Muscle layer of colon (tissue), 2 donors: Measurements from ENCODE around the gene EBP.
"Not testable (repeated sequence)": the region's sequence is repeated elsewhere in the genome, so short reads cannot be mapped to it uniquely, and the experiment has no call there.

Experiments
- H3K27ac ChIP-seq: one replicate; pipeline ENCODE4 v1.7.0; 2013; ENCODE audit warnings: low read depth, mild to moderate bottlenecking, low read length, moderate library complexity
- H3K27me3 ChIP-seq, 2 donors: one replicate each; pipeline ENCODE4 v1.7.0; 2013; ENCODE audit warnings: low read length in 2 of 2, mild to moderate bottlenecking in 2 of 2; ENCODE audit not compliant: insufficient read depth in 2 of 2, control insufficient read depth in 1 of 2
- H3K36me3 ChIP-seq: one replicate; pipeline ENCODE4 v1.7.0; 2013; ENCODE audit warnings: mild to moderate bottlenecking, low read length; ENCODE audit not compliant: insufficient read depth
- H3K4me1 ChIP-seq: one replicate; pipeline ENCODE4 v1.7.0; 2013; ENCODE audit warnings: mild to moderate bottlenecking, low read length; ENCODE audit not compliant: insufficient read depth
- H3K4me3 ChIP-seq, 2 donors: one replicate each; pipeline ENCODE4 v1.7.0; 2013; ENCODE audit warnings: low read length in 2 of 2, low read depth in 1 of 2, mild to moderate bottlenecking in 1 of 2, moderate library complexity in 1 of 2
- H3K9ac ChIP-seq: one replicate; pipeline ENCODE4 v1.7.0; 2013; ENCODE audit warnings: low read length
- H3K9me3 ChIP-seq: one replicate; pipeline ENCODE4 v1.7.0; 2013; ENCODE audit warnings: mild to moderate bottlenecking, low read length
- donor health status: abdominal sarcoma.
- donor health status: Adenocarcinoma of cecum.

EBP gene

DNA sequence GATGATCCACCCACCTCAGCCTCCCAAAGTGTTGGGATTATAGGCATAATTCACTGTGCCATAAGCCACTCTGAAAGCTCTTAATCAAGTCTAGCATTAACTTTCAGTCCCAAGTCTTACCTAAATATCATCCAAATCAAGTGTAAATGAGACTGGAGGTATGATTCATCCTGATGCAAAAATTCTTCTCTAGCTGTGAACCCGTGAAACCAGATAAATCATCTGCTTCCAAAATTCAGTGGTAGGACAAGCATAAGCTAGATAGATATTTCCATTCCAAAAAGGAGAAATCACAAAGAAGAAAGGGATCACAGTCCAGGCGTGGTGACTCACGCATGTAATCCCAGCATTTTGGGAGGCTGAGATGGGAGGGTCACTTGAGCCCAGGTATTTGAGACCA, 9.1 kb downstream of the EBP start:
- Histone ChIP-seq H3K27me3 (no peaks in the 10 kb centered on the region), H3K4me1 (no peaks in the 10 kb centered on the region), H3K36me3 (peaks cover 11% of the 10 kb centered on the region), H3K27ac (no peak overlapping the region), H3K9me3 (no peaks in the 10 kb centered on the region), H3K9ac (no peak overlapping the region), H3K4me3 (no peak overlapping the region)

DNA sequence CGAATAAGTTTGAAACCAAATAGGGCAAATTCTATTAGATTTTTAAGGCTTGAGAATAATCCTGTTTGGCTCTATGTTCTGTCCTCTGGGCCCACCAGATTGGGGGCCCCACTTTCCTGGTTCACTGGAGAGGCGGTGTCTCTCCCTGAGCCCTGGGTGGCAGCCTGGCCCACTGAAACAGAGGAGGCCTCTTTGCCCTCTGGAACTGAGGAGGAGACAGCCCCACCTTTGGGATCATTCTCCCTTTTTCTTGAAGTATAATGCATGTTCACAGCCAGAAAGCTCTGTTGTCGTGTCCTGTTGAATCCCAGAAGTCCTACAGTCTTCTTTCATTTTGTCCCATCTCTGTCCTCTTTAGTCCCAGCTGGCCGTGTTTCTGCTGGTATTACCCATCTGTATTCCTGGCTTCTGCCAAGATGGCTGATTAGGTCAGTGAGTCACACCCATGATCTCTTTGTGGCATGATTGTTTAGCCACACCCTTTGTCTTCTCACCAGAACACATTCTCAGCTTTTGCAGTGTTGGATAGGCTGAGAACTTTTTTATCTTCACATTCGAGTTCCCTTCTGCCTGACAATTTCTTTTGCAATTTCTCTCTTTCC, 9.9 kb downstream of the EBP start:
- Histone ChIP-seq H3K4me1 (no peaks in the 10 kb centered on the region), H3K4me3 (no peak overlapping the region), H3K27me3 (no peaks in the 10 kb centered on the region), H3K36me3 (peaks cover 8% of the 10 kb centered on the region), H3K9ac (no peak overlapping the region), H3K9me3 (no peaks in the 10 kb centered on the region), H3K27ac (no peak overlapping the region)

DNA sequence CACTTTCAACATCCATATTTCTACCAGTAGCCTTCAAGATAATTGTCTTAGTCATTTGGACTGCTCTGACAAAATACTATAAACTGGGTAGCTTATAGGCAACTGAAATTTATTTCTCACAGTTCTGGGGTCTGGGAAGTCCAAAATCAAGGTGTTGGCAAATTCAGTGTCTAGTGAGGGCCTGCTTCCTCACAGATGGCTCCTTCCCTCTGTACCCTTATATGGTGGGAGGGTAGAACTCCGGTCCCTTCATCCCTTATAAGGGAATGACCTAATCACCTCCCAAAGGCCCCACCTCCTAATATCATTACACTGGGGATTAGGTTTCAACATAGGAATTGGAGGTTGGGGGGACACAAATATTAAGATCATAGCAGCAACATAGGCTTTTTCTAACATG, 10.6 kb downstream of the EBP start:
- Histone ChIP-seq H3K4me1 (no peaks in the 10 kb centered on the region), H3K27ac (no peak overlapping the region), H3K4me3 (no peak overlapping the region), H3K27me3 (no peaks in the 10 kb centered on the region), H3K9me3 (no peaks in the 10 kb centered on the region), H3K9ac (no peak overlapping the region), H3K36me3 (peaks cover 1% of the 10 kb centered on the region)

DNA sequence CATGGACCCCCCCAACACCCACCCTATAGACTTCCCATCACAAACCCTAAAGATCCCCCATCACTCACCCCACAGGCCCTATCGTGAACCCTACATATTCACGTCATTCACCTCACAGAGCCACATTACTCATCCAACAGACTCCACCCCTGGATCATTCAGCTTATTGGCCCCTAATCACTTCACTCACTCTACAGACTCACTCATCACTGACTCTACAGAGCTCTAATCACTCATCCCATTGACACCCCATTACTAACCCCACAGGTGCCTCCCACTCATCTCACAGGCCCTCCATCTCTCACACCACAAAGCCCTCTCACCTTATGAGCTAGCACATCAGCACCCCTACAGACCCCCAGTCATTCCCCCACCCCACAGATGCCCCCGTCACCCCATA, 11.6 kb downstream of the EBP start:
- no peak overlapping the region for H3K9ac ChIP-seq
- no peak overlapping the region for H3K4me3 ChIP-seq
- no peaks in the 10 kb centered on the region for H3K27me3 ChIP-seq
- H3K4me1 ChIP-seq, result no peaks in the 10 kb centered on the region
- no peak overlapping the region for H3K27ac ChIP-seq
- H3K9me3 ChIP-seq, result no peaks in the 10 kb centered on the region
- H3K36me3 ChIP-seq, result no peaks in the 10 kb centered on the region

DNA sequence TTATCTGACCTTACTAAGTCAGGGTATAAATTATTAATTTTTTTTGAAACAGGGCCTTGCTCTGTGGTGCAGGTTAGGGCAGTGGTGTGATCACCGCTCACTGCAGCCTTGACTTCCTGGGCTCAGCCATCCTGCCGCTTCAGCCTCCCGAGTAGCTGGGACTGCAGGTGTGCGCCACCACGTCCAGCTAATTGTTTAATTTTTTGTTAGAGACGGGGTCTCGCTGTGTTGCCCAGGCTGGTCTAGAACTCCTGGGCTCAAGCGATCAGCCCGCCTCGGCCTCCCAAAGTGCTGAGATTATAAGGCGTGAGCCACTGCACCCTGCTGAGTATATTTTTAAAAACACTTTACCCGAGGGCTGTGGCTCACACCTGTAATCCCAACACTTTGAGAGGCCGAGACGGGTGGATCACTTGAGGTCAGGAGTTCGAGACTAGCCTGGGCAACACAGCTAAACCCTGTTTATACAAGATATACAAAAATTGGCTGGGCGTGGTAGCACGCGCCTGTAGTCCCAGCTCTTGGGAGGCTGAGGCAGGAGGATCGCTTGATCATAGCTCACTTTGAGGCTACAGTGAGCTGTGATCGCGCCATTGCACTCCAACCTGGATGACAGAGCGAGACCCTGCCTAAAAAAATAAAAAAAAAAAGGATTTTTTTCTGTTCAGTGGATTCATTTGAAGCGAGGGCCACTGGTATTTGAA, 17.2 kb downstream of the EBP start:
- no peak overlapping the region for H3K4me3 ChIP-seq
- no peaks in the 10 kb centered on the region for H3K4me1 ChIP-seq
- no peaks in the 10 kb centered on the region for H3K9me3 ChIP-seq
- no peak overlapping the region for H3K9ac ChIP-seq
- H3K27ac ChIP-seq, result peak overlapping the region; percentile 77
- H3K36me3 ChIP-seq, result no peaks in the 10 kb centered on the region
- H3K27me3 ChIP-seq, result no peaks in the 10 kb centered on the region

DNA sequence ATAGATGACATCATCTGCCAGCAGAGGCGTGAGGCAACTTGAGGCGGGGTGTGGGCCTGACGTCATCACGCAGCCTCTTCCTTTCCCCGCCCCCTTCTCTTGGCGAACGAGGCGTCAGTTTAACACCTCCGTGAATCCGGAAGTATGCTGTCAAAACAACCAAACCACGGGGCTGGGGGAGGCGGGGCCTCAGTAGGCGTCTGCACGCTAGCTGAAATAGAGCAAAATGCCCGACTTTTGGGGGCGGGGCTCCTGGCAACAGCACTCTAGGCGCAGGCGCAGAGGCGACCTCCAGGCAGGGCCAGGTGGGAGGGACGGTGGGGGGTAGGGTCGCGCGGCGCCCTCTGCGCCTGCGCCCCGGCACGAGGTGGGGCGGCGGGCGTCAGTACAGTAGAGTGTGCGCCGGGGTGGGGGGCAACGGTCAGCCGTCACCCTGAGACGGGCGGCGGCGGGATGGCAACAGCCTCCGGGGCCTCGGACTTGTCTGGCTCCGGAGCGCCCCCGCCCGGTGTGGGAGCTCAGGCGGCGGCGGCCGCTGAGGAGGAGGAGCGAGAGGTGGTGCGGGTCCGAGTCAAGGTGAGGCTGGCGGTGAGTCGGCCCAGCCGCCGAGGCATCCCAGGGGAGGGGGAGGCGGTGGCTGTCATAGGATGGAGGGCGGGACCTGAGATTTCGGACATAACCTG, 17.9 kb downstream of the EBP start, which contains the start of gene TBC1D25:
Gene TBC1D25 (plus strand): TSS at position 370 of the 683 bp plus-strand sequence. CDS start 84 bp downstream, at position 454.
- Histone ChIP-seq H3K36me3 (no peaks in the 10 kb centered on the region), H3K27ac (peak within 1 kb of the TSS; percentile 77), H3K4me3 (peak within 1 kb of the TSS; percentile 43 to 58), H3K27me3 (no peaks in the 10 kb centered on the region), H3K9ac (no peak within 1 kb of the TSS), H3K9me3 (no peaks in the 10 kb centered on the region), H3K4me1 (no peaks in the 10 kb centered on the region)

DNA sequence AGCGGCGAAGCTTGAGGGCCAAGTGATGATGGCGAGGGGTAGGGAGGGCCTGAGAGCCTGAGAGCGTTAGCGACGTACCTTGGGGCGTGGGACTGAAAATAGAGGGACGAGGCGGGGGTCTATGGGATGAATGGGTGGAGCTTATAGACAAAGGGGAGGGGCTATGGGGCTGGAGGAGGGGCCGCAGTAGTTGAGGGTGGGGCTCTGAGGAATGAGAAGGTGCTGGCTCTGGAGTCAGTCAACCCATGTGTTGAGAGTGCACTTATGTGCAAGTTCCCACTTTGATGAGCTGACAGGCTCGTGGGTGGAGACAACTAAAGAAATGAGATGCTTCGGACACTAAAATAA, 18.4 kb downstream of the EBP start:
- Histone ChIP-seq H3K9ac (no peak overlapping the region), H3K4me3 (peak overlapping the region; percentile 43 to 58), H3K4me1 (no peaks in the 10 kb centered on the region), H3K27ac (peak overlapping the region; percentile 77), H3K9me3 (no peaks in the 10 kb centered on the region), H3K27me3 (no peaks in the 10 kb centered on the region), H3K36me3 (no peaks in the 10 kb centered on the region)

DNA sequence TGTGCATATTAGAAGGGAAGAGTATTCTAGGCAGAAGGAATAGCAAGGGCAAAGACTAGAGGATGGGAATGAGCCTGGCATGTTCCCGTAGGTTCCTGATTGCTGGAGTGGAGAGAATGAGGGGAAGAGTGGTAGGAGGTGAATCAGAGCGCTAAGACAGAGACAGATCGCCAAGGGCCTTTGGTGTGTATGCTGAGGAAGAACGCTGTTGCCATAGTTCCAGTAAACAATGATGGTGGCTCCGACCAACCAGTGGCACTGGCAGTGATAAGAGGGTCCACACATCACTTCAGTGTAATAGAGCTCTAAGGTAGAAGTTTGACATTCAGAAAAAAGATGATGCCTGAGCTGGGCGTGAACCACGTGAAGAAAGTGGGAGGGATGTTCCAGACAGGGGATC, 18.9 kb downstream of the EBP start:
- Histone ChIP-seq H3K4me3 (peak overlapping the region; percentile 43 to 58), H3K27me3 (no peaks in the 10 kb centered on the region), H3K4me1 (no peaks in the 10 kb centered on the region), H3K9me3 (no peaks in the 10 kb centered on the region), H3K9ac (no peak overlapping the region), H3K27ac (no peak overlapping the region), H3K36me3 (no peaks in the 10 kb centered on the region)

DNA sequence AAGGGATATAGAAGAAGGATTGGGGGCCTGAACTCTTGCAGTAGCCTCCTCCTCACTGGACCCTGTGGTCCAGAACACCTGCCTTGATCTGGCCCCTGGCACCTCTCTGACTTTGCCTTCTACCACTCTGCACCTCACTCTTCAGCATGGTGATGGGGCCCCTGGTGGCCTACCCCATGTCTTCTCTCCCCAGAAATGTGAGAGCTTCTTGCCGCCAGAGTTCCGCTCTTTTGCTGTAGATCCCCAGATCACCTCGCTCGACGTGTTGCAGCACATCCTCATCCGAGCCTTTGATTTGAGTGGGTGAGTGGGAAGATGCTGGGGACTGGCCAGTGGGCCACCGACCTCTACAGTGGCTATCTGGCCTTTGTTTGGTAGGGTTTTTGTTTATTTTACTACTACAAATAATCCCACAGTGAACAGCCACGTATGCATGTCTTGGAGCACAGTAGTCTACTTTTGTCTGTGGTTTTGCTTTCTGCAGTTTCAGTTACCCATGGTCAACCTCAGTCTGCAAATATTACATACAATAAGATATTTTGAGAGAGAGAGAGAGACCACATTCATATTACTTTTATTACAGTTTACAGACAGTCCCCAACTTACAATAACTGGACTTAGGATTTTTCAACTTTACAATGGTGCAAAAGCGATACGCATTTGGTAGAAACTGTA, 19.7 kb downstream of the EBP start:
- H3K4me3 ChIP-seq, result no peak overlapping the region
- H3K27me3 ChIP-seq, result no peaks in the 10 kb centered on the region
- H3K36me3 ChIP-seq, result no peaks in the 10 kb centered on the region
- no peak overlapping the region for H3K9ac ChIP-seq
- no peak overlapping the region for H3K27ac ChIP-seq
- no peaks in the 10 kb centered on the region for H3K4me1 ChIP-seq
- H3K9me3 ChIP-seq, result no peaks in the 10 kb centered on the region

DNA sequence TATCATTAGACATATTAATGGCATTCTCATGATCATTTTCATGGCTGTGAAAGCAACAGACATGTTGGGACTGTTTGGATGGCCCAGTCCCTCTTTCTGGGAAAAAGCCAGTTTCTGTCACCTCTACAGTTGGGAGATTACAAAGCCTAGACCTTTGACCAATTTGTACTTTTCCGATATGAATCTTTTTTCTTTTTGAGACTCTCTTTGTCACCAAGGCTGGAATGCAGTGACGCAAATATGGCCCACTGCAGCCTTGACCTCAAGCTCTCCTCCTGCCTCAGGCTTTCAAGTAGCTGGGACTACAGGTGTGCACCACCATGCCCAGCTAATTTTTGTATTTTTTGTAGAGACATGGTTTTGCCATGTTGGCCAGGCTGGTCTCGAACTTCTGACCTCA, 27.3 kb downstream of the EBP start:
- H3K9me3 ChIP-seq, result no peaks in the 10 kb centered on the region
- H3K4me1 ChIP-seq, result no peaks in the 10 kb centered on the region
- H3K4me3 ChIP-seq, result no peak overlapping the region
- H3K27me3 ChIP-seq, result no peaks in the 10 kb centered on the region
- H3K9ac ChIP-seq, result no peak overlapping the region
- no peaks in the 10 kb centered on the region for H3K36me3 ChIP-seq
- no peak overlapping the region for H3K27ac ChIP-seq

DNA sequence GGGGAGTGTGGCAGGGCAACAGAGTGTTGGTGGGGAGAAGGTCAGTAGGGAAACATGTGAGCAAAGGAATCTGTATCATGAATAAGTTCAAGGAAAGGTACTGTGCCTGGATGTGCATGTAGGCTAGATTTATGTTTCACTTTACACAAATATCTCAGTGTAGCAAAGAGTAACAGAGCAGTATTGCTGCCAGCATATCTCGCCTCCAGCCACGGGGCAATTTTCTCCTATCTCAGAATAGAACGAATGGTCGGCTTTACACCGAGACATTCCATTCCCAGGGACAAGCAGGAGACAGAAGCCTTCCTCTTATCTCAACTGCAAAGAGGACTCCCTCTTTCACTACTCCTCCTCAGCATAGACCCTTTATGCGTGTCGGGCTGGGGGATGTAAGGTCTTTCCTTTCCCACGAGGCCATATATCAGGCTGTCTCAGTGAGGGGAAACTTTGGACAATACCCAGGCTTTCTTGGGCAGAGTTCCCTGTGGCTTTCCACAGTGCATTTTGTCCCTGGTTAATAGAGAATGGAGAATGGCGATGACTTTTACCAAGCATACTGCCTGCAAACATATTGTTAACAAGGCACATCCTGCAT, 34.2 kb downstream of the EBP start:
- H3K9me3 ChIP-seq, H3K27me3 ChIP-seq, H3K4me3 ChIP-seq, H3K4me1 ChIP-seq, H3K9ac ChIP-seq, H3K27ac ChIP-seq: not testable (repeated sequence)
- peaks cover 23% of the 10 kb centered on the region for H3K36me3 ChIP-seq
